Activated naive CD8-positive, alpha-beta T cell treated with anti-CD3 and anti-CD28 coated beads for 36 hours (primary cell): Measurements from ENCODE around the gene HDAC4. TPM values are rescaled to one million over a fixed set of nuclear protein-coding genes. Genes with fewer than 3 reads are reported as not detected.
"Not testable (repeated sequence)": the region's sequence is repeated elsewhere in the genome, so short reads cannot be mapped to it uniquely, and the experiment has no call there.

Experiments
- DNase-seq: peaks from one replicate; pipeline ENCODE4 v3.0.0; 2021
- H3K27ac Mint-ChIP-seq: one replicate; pipeline ENCODE4 v1.8.0; 2022; ENCODE audit warnings: mild to moderate bottlenecking, moderate library complexity, mixed read lengths
- H3K27me3 Mint-ChIP-seq: one replicate; pipeline ENCODE4 v1.8.0; 2022; ENCODE audit warnings: mild to moderate bottlenecking, mixed read lengths
- H3K36me3 Mint-ChIP-seq: one replicate; pipeline ENCODE4 v1.8.0; 2021; ENCODE audit warnings: mild to moderate bottlenecking, mixed read lengths
- H3K4me1 Mint-ChIP-seq: one replicate; pipeline ENCODE4 v1.8.0; 2021; ENCODE audit warnings: mixed read lengths
- H3K4me3 Mint-ChIP-seq: one replicate; pipeline ENCODE4 v1.8.0; 2022; ENCODE audit warnings: mild to moderate bottlenecking, moderate library complexity, mixed read lengths
- H3K9me3 Mint-ChIP-seq: one replicate; pipeline ENCODE4 v1.8.0; 2022; ENCODE audit warnings: mixed read lengths
- total RNA-seq, 2 experiments: library from RNA; stranded (reverse); gene quantifications; one replicate each; pipeline ENCODE4 v1.2.3, GENCODE V29; 2021

Gene HDAC4
- total RNA-seq, 2 experiments from 2014 or later: 19.1 to 20.2 TPM

GRCh38 chr2:239046822-239047221 lies 354.0 kb downstream of the HDAC4 start:
- Mint-ChIP-seq H3K27ac (no peak overlapping the region), H3K9me3 (no peaks in the 10 kb centered on the region), H3K27me3 (no peaks in the 10 kb centered on the region), H3K36me3 (peaks cover 1% of the 10 kb centered on the region), H3K4me3 (no peak overlapping the region), H3K4me1 (no peaks in the 10 kb centered on the region)
- DNase-seq: no peak

- no peak overlapping the region for H3K4me3 Mint-ChIP-seq
- no peaks in the 10 kb centered on the region for H3K4me1 Mint-ChIP-seq
- DNase-seq: no peak
- no peaks in the 10 kb centered on the region for H3K27me3 Mint-ChIP-seq
- H3K27ac Mint-ChIP-seq: no peak overlapping the region
- peaks cover 1% of the 10 kb centered on the region for H3K36me3 Mint-ChIP-seq
- no peaks in the 10 kb centered on the region for H3K9me3 Mint-ChIP-seq
These were observed 356.5 kb downstream of the HDAC4 start for GRCh38 chr2:239044336-239044735.

DNA sequence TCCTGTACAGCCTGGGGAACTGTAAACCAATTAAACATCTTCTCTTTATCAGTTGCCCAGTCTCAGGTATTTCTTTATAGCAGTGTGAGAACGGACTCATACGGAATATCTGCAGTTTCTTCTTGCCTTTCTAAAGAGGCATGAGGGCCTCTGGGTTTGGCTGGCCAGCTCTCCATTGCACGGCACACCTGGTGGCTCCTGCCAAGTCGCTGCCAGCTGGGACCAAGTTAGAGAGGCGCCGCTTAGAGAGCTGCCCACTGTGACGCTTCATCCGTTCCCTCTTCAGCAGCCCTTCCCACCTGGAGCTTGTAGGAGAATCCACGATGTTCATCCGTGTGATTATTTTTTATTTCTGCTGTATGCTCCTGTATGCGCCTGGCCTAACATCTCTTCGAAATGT lies 357.5 kb downstream of the HDAC4 start:
- no peaks in the 10 kb centered on the region for H3K9me3 Mint-ChIP-seq
- peaks cover 1% of the 10 kb centered on the region for H3K36me3 Mint-ChIP-seq
- H3K27ac Mint-ChIP-seq: no peak overlapping the region
- H3K4me3 Mint-ChIP-seq: no peak overlapping the region
- DNase-seq: no peak
- no peaks in the 10 kb centered on the region for H3K4me1 Mint-ChIP-seq
- no peaks in the 10 kb centered on the region for H3K27me3 Mint-ChIP-seq

GRCh38 chr2:239042551-239043320 lies 358.1 kb downstream of the HDAC4 start:
- no peaks in the 10 kb centered on the region for H3K27me3 Mint-ChIP-seq
- no peaks in the 10 kb centered on the region for H3K4me1 Mint-ChIP-seq
- no peak overlapping the region for H3K27ac Mint-ChIP-seq
- no peaks in the 10 kb centered on the region for H3K36me3 Mint-ChIP-seq
- DNase-seq: no peak
- H3K4me3 Mint-ChIP-seq: no peak overlapping the region
- no peaks in the 10 kb centered on the region for H3K9me3 Mint-ChIP-seq

DNA sequence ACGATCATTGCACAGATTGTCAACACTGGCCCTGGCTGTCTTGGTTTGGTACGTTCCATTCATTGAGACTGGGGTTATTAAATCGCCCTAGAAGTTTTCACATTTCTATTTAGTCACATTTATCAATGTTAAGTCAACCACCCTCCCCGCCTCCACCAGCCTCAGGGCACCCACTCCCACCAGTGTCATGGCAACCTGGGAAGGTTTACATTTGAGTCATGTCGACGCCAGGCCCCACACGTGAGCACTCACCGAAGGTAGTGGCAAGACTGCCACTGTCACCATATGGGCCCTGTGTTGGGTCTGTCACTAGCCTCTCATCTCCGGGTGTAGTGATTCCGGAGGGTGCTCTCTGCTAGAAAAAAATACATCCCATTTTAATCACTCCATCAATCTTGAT lies 358.8 kb downstream of the HDAC4 start:
- H3K9me3 Mint-ChIP-seq: no peaks in the 10 kb centered on the region
- H3K27ac Mint-ChIP-seq: no peak overlapping the region
- H3K27me3 Mint-ChIP-seq: no peaks in the 10 kb centered on the region
- H3K36me3 Mint-ChIP-seq: no peaks in the 10 kb centered on the region
- H3K4me1 Mint-ChIP-seq: no peaks in the 10 kb centered on the region
- H3K4me3 Mint-ChIP-seq: no peak overlapping the region
- no peak for DNase-seq

GRCh38 chr2:239041062-239041461 lies 359.8 kb downstream of the HDAC4 start:
- H3K4me3 Mint-ChIP-seq: no peak overlapping the region
- no peaks in the 10 kb centered on the region for H3K9me3 Mint-ChIP-seq
- H3K4me1 Mint-ChIP-seq: no peaks in the 10 kb centered on the region
- H3K36me3 Mint-ChIP-seq: no peaks in the 10 kb centered on the region
- no peaks in the 10 kb centered on the region for H3K27me3 Mint-ChIP-seq
- H3K27ac Mint-ChIP-seq: no peak overlapping the region
- DNase-seq: no peak

DNA sequence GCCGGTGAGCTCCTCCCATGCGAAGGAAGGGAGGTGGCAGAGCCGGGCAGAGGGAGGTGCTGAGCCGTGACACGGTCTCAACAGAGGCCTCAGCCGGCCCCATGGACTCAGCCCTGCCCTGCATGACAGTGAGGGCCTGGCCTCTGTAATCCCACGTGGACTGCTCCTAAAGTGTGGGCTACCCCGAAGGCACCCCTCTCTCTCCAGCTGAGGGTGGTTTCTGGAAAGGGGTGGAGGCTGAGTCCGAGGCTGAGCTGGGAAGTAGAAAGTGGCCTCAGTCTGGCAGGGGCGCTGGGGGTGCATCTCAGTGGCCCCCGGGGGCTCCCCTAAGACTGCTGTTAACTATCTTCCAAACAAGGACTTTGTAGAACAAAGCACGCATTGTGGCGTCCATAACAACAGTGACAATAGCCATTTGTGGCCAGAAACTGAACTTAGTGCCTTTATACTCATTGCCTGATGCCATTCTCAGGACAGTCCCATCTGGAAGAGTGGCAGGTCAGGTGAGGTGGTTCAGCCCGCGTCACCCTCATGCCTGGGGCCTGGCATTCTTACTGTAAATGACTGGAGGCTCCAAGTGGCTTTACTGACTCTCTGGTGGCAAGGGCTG lies 360.6 kb downstream of the HDAC4 start:
- DNase-seq: no peak
- Mint-ChIP-seq H3K4me3 (no peak overlapping the region), H3K36me3 (no peaks in the 10 kb centered on the region), H3K4me1 (no peaks in the 10 kb centered on the region), H3K27ac (no peak overlapping the region), H3K9me3 (no peaks in the 10 kb centered on the region), H3K27me3 (no peaks in the 10 kb centered on the region)

GRCh38 chr2:239039479-239039861 lies 361.4 kb downstream of the HDAC4 start:
- no peaks in the 10 kb centered on the region for H3K4me1 Mint-ChIP-seq
- peaks cover 3% of the 10 kb centered on the region for H3K27me3 Mint-ChIP-seq
- H3K36me3 Mint-ChIP-seq: no peaks in the 10 kb centered on the region
- no peak overlapping the region for H3K4me3 Mint-ChIP-seq
- DNase-seq: no peak
- H3K27ac Mint-ChIP-seq: no peak overlapping the region
- H3K9me3 Mint-ChIP-seq: no peaks in the 10 kb centered on the region

DNA sequence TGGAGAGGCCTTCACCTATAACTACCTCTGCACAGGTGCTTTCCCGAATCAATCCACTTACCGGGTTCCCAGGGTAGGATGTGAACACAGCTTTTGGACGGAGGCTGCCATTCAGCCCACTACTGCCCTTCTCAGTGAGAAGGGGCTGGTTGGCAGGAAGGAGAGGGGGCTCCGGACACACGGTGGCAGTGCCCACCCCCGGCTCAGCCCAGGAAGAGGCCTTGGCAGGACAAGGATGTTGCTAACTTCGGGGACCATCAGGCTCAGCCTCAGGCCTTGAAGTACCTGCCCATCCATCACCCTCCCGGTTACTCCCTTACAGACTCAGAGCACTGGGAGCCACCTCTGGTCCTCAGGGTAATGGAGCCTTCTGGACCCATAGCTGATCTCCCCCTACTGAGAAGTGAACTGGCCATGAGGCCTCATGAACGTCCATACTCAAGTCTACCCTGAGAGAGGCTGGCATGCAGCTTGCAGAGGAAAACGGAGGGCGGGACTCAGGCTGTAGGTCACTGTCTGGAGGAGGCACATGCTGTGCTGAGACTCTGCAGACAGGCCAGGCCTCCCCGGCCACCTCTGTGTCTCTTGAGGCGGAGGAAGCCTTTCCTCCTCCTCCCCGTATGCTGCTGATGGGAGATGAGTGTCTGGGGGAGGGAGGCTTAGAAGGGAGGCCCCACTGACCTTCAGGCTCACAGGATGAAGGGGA lies 361.9 kb downstream of the HDAC4 start:
- no peak overlapping the region for H3K4me3 Mint-ChIP-seq
- DNase-seq: no peak
- H3K9me3 Mint-ChIP-seq: no peaks in the 10 kb centered on the region
- H3K36me3 Mint-ChIP-seq: no peaks in the 10 kb centered on the region
- no peak overlapping the region for H3K27ac Mint-ChIP-seq
- peaks cover 6% of the 10 kb centered on the region for H3K27me3 Mint-ChIP-seq
- no peaks in the 10 kb centered on the region for H3K4me1 Mint-ChIP-seq

GRCh38 chr2:239038284-239038683 lies 362.5 kb downstream of the HDAC4 start:
- DNase-seq, H3K36me3 Mint-ChIP-seq, H3K4me3 Mint-ChIP-seq, H3K9me3 Mint-ChIP-seq, H3K27ac Mint-ChIP-seq, H3K4me1 Mint-ChIP-seq: not testable (repeated sequence)
- H3K27me3 Mint-ChIP-seq: peaks cover 10% of the 10 kb centered on the region

DNA sequence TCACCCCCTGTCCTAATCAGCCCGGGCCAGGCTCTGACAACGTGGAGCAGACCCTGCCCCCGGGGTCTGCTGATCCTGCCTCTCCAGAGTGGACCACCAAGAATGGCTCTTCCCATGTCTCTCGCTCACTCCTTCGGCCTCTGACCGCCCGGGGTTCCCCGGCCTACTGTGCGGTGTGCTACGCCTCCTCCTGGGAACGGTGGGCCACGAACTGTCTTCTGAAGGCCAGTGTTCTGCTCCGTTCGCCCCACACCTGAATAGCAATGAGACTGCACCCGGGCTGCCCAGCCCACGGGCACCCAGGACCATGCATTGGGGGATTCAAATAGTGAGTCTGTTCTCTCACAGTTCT lies 363.3 kb downstream of the HDAC4 start:
- Mint-ChIP-seq H3K4me3 (no peak overlapping the region), H3K36me3 (no peaks in the 10 kb centered on the region), H3K9me3 (no peaks in the 10 kb centered on the region), H3K4me1 (no peaks in the 10 kb centered on the region), H3K27ac (no peak overlapping the region), H3K27me3 (peaks cover 15% of the 10 kb centered on the region)
- DNase-seq: no peak

DNA sequence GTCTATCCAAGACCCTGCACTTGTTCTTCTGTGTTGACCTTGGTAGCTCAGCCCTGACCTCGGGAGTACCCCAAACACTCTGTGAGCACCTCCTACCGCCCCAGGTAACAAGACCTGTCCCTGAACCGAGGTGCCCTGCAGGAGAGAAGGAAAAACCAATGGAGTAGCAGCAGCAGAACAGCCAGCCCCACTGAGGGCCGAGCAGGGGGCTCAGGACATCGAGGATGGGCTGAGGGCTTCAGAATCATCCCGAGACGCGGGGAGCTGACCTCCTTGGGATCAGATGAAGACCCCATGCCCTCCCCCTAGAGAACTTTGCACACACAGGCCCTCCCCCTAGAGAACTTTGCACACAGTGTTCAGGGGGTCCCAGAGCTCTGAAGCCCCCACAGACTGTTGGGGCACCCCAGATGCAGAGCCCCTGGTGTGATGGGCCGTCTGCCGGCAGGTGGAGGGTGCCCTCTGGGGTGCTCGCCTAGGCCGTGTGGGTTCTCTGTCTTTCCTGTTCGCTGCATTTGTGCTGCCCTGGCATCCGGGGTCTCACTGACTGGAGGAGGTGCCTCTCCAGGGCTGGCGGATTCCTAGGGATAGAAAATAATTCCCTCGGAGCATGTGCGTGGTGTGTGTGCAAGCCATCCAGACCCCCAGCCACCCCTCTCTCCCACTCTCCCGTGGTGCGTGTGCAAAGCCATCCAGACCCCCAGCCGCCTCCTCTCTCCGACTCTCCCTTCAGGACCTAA lies 363.8 kb downstream of the HDAC4 start:
- no peaks in the 10 kb centered on the region for H3K36me3 Mint-ChIP-seq
- H3K9me3 Mint-ChIP-seq: no peaks in the 10 kb centered on the region
- peaks cover 15% of the 10 kb centered on the region for H3K27me3 Mint-ChIP-seq
- no peaks in the 10 kb centered on the region for H3K4me1 Mint-ChIP-seq
- H3K4me3 Mint-ChIP-seq: no peak overlapping the region
- no peak overlapping the region for H3K27ac Mint-ChIP-seq
- DNase-seq: no peak

DNA sequence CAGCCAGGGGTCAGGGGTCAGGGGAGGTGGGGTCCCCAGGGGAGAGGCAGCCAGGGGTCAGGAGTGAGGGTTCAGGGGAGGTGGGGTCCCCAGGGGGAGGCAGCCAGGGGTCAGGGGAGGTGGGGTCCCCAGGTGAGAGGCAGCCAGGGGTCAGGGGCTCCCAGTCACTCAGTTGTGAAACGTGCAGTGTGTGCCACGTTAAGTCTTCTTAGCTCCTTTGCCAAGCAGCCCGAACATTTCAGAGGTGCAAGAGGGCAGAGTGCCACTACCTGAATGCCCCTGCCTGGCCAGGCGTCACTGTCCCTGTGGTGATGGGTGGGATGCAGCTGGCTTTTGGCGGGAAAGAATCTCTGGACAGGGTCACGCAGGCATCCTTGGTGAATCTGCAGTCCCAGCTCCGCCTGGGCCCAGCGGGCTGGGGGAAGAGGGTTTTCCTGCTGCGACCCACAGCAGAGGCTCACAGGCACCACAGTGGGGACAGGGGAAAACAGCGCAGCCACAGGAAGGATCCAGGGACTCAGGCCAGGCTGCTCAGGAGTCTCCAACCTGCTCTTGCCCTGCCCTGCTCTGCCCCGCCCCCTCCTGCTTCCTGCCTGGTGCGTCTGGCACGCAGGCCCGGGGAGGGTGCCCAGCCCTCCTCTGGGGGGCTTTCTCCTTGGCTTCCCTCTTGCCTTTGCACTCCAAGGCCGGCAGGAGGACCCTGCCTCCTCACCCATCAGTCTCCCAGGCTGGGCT lies 364.7 kb downstream of the HDAC4 start:
- H3K4me1 Mint-ChIP-seq: no peaks in the 10 kb centered on the region
- no peak overlapping the region for H3K4me3 Mint-ChIP-seq
- H3K27ac Mint-ChIP-seq: no peak overlapping the region
- peaks cover 15% of the 10 kb centered on the region for H3K27me3 Mint-ChIP-seq
- H3K36me3 Mint-ChIP-seq: no peaks in the 10 kb centered on the region
- no peak for DNase-seq
- H3K9me3 Mint-ChIP-seq: no peaks in the 10 kb centered on the region

GRCh38 chr2:239035361-239035814 lies 365.4 kb downstream of the HDAC4 start:
- Mint-ChIP-seq H3K27ac (no peak overlapping the region), H3K4me3 (no peak overlapping the region), H3K36me3 (no peaks in the 10 kb centered on the region), H3K4me1 (no peaks in the 10 kb centered on the region), H3K9me3 (no peaks in the 10 kb centered on the region), H3K27me3 (peaks cover 15% of the 10 kb centered on the region)
- peak; percentile 58 for DNase-seq
